NCI-H1105 treated with DMSO at 0.1 percent for 48 hours (cell line): ENCODE measurements around the gene GEMIN8.

Experiments
- DNase-seq: peaks from one replicate; lab custom pipeline; 2025; lab: John Stamatoyannopoulos, UW

The GEMIN8 gene

DNA sequence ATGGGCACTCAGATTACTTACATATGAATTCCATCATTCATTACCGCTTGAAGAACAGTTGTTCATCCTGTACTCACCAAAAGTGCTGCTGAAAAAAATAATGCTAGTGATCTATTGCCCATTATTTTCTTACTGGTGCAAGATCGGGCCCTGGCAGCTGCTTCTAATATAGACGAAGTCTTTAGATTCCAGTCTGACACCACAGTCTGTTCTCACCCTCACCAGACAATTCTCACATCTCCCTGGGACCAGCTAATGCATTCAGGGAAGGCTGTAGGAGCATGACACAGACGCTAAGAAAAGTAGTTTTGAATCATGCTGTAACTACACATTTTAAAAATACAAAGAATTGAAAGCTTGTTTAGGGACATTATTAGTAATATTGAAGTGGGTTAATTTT lies 13.8 kb downstream of the GEMIN8 start:
- DNase-seq = no peak

DNA sequence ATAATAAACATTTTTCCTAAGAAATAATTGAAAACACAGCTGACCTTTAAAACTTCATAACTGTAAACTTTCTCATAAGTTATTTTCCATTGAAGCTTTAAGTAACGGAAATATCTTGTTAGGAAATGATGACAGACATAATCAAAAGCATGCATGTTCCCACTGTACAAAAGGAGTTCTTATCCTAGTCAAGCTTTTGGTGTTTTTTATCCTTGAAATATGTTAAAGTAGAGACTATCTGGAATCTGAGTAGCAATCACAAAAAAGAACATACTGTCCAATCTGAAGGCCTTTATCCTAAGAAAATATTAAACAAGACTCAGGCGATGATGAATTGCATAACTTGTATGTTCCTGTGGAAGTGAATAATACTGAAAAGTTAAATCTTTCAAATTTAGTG lies 14.4 kb downstream of the GEMIN8 start:
- DNase-seq = no peak

DNA sequence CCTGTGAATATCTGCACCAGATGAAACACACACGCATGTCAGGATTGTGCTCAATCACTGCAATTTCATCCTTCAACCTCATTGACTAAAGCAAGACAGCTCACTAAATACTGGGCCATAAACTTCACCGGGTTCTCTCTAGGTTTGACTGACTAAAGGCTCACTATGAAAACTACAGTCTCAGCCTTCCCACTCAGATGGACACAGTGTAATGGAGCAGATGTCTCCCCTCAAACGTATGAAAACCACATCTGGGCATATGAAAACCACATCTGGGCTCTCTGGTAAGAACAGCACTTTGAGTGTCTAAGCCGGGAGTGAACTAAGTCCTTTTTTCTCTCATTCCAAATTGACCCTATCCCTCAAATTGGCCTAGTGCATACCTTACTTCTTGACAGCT lies 15.2 kb downstream of the GEMIN8 start:
- no peak for DNase-seq

DNA sequence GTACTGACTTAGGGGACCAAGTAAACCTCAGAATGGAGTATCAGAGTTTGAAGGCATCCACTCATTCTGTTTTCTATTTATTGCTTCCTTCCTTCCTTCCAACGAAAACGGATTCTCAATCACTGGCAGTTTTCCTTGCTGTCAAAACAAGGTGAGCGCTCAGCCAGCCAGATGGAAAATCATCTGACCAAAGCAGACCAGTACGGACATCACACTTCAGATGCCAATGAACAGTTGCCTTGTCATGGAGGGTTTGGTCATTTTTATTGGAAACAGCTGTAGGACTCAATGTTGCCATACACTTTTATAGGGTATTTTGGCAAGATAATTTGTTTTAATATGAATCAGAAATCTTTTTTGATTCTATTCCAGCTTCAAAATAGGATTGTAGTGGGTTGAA lies 16.6 kb downstream of the GEMIN8 start:
- DNase-seq = no peak

DNA sequence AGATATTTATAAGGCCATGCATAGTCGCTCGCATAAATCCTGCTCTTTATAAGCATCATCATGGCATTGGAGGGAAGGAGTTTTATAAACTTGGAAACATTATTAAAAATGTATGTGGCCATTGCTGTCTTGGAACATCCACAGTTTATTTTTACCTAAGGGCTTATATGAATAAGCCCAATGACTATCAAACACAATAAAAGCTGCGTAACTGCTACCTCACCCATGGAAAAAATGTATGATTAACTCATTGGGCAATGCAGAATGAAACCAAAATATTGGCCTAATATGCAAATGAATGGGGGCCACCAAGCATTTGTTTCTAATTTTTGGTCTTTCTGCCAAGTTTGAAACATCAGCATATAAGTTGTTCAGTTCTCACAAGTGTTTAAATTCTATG lies 19.1 kb downstream of the GEMIN8 start:
- DNase-seq = no peak

DNA sequence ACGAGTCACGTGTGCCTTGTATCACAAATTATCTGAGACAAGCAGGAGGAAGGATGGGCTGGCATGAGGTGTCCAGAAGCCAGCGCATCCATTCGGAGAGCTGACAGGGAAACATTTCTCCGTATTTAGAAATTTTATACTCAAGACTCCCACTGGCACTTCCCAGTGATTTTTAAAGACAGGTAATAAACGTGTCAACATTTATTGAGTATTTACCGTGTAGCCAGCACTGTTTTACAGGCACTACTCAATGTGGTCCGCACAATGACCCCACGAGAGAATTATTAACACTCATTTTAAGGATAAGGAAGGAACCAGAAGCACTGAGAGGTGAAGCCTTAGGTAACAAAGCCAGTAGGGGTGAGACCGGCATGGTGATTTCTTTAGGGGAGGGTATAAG lies 23.2 kb downstream of the GEMIN8 start:
- no peak for DNase-seq

DNA sequence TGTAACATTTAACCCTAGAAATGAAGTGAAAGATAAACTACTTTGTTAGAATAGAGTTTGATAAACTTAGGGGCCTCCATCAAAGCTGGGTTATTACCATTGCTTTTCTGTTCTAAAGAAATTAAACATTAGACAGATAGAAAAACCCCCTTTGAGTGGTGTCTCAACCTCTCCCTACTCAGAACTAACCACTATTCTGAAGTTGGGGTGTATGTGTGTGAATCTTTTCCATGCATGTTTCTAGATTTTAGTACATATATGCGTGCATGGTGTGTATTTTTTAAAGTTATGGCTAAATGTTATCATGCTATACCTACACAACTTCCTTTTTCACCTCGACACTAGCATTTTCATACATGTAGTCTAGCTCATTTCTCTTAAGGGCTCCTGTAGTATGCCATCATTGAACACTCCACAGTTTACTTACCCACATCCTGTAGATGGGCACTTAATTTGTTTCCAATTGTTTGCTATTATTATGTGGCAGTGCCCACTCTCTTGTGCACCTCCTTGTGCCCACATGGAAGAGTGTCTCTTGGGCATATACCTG lies 25.7 kb downstream of the GEMIN8 start:
- DNase-seq = no peak

DNA sequence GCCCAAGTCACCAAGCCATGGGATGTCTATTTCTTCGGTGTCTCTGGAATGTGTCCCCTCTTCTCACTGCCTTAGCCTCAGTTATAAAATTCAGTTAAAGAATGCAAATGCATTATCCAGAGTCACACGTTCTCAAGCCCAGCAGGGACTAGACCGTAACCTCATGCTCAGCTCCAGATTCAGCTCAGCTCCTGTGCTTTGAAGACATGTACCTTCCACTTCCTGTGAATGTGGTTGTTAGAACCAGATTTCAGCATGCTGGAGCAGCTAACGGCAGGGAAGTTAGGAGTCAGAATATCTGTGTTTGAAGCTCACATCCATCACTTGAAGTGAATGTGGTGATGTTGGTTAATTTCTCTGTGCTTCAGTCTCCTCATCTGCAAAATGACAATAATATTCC lies 26.7 kb downstream of the GEMIN8 start:
- DNase-seq = no peak

DNA sequence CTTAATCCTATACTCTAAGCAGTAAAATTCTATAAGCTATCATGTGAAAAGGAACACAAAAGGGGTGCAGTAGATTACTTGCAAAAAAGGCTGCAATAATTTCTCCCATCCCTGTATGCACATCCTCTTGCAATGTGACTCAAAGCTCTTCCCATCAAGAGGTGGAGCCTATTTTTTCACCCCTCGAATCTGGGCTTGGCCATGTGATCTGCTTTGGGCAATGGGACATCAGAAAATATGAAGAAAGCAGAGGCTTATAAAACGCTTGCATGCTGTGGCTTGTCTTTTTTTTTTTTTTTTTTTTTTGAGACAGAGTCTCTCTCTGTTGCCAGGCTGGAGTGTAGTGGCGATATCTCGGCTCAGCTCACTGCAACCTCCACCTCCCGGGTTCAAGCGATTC lies 33.0 kb downstream of the GEMIN8 start:
- no peak for DNase-seq

DNA sequence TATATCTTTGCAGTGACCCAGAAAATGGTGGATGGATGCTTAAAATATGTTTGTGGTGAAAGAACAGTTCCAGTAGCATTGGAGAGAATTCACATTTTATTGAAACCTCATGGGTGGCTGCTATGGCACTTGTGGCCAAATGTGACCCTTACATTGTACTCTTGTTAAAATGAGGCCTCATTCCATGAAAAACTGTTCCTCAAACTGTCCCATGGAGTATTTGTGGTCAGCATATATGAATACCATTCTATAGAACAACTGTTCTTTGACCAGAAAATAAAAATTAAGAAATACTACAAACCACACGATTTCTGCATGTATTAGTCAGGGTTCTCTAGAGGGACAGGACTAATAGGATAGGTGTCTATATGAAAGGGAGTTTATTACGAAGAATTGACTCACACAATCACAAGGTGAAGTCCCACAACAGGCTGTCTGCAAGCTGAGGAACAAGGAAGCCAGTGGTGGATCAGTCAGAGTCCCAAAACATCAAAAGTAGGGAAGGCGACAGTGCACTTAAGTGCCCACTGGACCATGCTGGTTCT lies 35.1 kb downstream of the GEMIN8 start:
- DNase-seq = no peak

DNA sequence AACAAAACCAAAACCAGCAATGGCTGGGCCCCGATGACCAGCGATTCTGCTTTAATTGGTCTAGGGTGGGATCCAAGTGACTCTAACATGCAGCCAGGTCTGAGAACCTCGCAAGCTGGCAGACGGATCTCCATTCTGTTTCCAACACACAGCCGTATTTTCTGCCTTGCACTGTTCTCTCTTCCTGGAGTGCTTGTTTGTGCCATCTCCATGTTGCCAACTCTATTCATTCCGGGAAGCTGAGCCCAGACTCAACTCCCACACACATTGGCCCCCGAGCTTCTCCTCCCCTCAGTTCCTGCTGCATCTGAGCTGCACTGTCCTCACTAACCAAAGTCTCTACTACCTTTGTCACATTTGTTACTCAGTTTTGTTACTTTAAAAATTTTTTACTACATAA lies 35.6 kb downstream of the GEMIN8 start:
- DNase-seq = no peak

DNA sequence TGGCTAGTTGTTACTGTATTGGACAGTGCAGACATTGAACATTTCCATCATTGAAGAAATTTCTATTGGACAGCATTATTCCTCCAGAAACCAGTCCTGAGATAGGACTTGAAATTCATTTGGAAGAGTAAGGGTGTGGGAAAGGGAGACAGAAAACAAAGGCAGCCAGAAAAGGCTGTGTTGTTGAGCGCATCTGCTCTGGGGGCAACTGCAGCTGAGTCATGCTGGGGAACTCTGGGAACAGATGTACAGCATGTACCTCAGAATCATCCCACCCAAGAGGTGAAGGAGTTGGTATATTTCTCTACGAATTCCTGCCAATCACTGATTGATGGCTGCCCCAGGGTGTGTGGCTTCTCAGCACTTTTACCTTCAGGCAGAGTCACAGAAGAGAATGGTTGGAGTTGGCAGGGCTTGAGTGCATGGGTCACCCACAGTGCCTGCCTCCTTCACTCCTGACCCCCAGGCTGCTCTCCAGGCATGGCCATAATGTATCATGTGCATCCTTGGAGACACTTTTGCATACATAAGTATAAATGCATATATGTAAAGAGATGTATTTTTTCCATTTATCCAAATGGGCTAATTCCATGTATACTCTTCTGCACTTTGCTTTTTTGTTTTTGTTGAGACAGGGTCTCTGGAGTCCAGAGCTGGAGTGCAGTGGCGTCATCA lies 39.4 kb downstream of the GEMIN8 start:
- DNase-seq = no peak

DNA sequence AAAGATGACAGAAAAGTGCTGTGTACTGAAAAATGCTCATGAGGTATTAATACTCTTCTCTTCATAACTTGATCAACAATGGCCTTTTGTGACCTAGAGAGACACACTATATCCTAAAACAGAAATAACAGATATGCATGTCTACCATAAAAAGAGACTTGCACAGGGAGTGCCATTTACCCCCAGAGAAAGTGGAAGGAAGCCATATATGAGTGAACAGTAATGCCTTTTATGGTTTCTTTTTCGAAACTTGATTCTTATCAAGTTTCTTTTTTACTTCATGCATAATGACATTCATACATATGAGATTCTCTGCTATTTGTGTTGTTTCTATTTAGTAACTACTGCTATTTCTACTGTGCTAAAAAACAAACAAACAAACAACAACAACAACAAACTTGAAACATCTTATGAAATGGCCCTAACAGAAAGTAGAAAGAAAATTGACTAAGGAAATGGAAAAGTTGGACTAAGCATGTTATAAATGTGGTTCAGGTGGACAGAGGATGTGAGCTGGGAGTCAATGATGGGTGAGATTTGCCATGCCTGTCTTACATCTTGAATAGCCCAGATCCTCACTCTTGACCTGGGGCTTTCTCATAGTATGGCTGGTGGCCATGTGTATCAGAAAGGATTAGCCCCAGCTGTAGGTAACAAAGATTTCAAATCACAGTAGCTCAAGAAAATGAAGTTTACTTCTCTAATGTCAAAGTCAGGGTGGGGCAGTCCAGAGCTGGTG lies 43.8 kb downstream of the GEMIN8 start:
- no peak for DNase-seq

DNA sequence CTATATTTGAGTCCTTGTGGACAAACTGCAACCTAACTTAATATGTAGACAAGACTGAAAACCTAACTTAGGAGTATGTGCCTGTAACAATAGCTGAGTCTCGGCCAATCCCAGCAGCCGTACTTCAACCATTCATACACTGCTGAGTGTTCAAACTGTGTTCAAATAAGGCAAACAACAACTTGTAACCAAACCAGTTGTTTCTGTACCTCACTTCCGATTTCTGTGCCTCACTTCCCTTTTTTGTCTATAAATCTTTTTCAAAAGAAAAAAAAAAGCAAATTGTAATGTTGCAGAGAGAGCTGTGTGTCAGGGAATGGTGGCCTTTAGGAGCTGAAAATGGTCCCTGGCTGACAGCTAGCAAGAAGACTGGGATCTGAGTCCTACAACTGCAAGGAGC lies 46.0 kb downstream of the GEMIN8 start:
- no peak for DNase-seq

DNA sequence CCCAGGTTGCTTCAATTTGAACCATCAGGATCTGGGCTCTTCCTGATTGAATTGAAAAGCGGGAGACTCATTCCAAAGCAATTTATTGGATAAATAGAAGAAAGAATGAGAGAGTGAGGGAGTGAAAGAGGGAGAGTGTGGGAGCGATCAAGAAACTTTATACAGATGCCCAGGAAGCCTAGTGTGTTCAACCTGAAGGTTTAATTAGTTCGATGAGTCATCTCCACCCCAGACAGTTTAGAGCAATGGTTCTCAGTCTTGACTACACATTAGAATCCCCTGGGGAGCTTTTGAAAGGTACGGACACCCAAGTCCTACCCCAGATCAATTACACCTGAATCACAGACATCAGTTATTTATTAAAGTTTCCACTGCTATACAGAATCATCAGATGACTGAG lies 61.5 kb downstream of the GEMIN8 start:
- no peak for DNase-seq

DNA sequence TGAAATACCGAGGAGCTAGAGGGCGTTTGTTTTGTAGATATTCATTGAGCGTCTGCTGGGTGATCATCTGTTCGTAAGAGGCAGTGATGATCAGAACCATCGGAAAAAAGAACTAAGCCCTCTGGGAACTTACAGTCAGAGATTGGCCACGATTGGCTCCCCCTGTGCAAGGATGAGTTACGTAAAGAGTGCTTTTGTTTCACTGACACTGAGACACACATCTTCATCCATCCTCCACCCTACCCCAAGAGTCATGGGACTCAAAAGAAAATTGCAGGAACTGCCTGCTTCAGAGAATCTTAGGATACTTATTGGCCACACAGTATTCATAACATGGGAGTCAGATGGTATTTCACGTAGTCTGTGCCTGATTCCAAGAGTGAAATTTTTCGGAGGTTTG lies 62.1 kb downstream of the GEMIN8 start:
- DNase-seq = no peak

DNA sequence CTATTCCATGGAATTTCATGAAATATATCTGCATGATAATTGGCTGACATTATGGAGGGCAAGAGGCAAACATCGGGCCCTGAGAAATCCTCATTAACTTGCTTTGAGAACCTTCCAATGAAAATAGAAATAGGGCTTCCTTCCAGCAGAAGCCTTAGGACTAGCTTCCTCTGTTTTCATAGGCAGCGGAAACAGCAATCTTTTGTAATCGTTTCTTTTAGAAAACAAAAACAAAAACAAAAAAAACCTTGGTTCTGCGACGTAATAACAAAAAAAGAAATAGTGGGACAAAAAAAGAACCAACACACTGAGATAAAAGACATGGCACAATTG lies 62.9 kb downstream of the GEMIN8 start:
- no peak for DNase-seq

DNA sequence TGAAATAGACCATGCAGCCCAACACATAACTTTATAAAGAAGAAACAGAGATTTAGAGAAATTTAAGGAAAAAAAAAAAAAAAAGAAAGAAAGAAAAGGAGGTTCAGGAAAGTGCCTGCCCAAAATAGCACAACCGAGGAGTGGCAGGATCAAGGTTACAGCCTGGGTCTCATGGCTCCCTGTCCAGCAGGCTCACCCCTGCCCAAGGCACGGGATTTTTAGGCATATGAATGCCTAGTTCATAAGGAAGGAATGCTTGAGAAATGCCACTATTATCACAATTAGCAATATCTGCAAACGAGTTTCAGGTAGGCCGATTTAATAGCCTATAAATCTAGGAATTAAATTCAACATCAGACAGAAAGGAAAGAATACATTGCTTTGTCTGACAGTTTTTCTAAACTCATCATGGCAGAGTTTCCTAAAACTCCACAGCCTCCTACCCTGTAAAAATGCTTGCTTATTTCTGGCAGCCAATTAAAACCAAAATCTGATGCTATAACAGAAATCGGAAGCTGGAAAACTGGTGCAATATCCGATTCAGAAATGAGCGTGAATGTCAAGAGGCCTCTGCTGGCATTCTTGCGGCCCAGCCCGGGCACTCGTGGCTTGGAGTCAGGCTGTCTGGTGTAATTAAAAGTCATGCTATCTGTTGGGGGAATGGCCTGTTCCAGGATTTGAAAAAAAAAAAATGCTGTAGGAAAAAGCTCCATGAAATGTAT lies 63.5 kb downstream of the GEMIN8 start:
- DNase-seq = no peak

DNA sequence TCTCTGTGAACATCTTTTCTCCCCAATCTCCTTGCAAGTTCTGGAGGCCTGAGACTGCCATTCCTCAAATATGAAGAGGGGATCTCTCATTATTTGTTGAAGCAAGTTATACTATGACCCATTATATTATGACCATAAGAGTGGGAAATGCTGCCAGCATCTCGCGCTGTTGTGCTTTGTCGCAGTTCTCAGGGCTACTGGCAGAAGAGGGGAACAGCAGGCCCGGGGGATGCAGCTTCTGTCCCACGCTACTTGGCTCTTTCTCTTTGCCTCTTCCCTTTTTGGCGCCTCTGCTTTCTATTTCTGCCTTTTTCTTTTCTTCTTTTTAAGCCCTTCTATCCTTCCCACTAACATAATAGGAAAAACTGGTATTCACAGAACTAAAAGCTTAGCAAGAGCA lies 64.2 kb downstream of the GEMIN8 start:
- no peak for DNase-seq

DNA sequence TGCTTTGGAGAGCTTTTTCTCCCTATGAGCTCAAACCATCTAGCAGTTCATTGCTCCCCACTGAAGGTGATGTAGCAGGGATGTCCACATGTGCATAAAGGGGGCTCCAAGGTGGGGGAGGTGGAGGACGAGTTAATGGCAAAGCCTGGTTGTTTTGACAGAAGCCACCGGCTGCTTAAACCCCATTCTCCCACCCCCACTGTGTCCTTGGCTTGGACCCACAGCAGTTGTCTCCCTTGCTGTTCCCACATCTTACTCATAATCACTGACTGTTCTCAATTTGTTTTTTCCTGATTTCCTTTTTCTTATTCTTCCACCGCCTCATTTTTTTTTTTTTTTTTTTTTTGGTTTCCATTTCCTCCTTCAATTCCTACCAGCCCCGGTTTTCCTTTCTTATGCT lies 72.7 kb downstream of the GEMIN8 start:
- DNase-seq = no peak
